Motor neuron (in vitro differentiated cells): ENCODE results near the gene NRP1. TPM values are rescaled to one million over a fixed set of nuclear protein-coding genes. Genes with fewer than 3 reads are reported as not detected.

Source experiments
- ATAC-seq, 8 experiments: fragments of 200-7000 bp; cut with Tn5 transposase; replicated peaks in 6 of 8; 2 replicates each; pipeline ENCODE4 v1.8.0; 2021; ENCODE audit warnings: mild to moderate bottlenecking in 8 of 8, moderate library complexity in 8 of 8
- H3K27ac ChIP-seq, 2 donors: fragments of 250-450 bp; sonication (Bioruptor Pico); 2 replicates each; pipeline ENCODE4 v1.9.0; 2021; ENCODE audit warnings: antibody characterized with exemption in 2 of 2, mild to moderate bottlenecking in 2 of 2, moderate library complexity in 1 of 2
- H3K4me1 ChIP-seq, 2 donors: fragments of 250-450 bp; sonication (Bioruptor Pico); replicated peaks in 1 of 2; 2 replicates each; pipeline ENCODE4 v1.6.1; 2021; ENCODE audit warnings: antibody characterized with exemption in 2 of 2, mild to moderate bottlenecking in 2 of 2, moderate library complexity in 1 of 2
- H3K4me3 ChIP-seq, 5 donors: fragments of 250-450 bp; sonication (Bioruptor Pico); 2 replicates each; pipeline ENCODE4 v1.9.0; 2021; ENCODE audit warnings: antibody characterized with exemption in 5 of 5, mild to moderate bottlenecking in 5 of 5, moderate library complexity in 4 of 5
- WGBS, 10 experiments: fragments of 450-650 bp; shearing (Covaris generic); methylation state at CpG; one replicate each; pipeline ENCODE4 v1.0.0; 2022; 5-methylcytosine and 5-hydroxymethylcytosine counted together
- in situ Hi-C, 9 experiments: fragments of 400-800 bp; cut with MboI; loops; one replicate each; pipeline ENCODE4 v1.15.0; 2021; ENCODE audit warnings: low sequenced_read_pairs in 9 of 9, low pct_unique_long_range_greater_than_20kb in 2 of 9; ENCODE audit not compliant: unreplicated experiment in 9 of 9
- total RNA-seq, 8 experiments: library from RNA; unstranded; fragments of 300-600 nt; gene quantifications; 2 replicates each; pipeline versions ENCODE4 v1.2.3 to v1.2.4, GENCODE V29; 2022

Gene NRP1
- total RNA-seq, 8 experiments from 2014 or later = 35.7 to 84.8 (median 61.7) TPM

GRCh38 chr10:33162248-33162575 is 172.3 kb downstream of the NRP1 start:
- no peak for ATAC-seq
- Histone ChIP-seq H3K27ac (no peak overlapping the region), H3K4me3 (no peak overlapping the region), H3K4me1 (peaks cover 0 to 15% of the 10 kb centered on the region in 2 donors)
- WGBS, 10 experiments = 58 to 100% (median 87%) methylated on average over 1 to 3 of the region's 3 CpGs; no CpG with 5 or more reads in 1 of the 10 experiments
- in situ Hi-C loops = no loop called here

GRCh38 chr10:33161550-33162247 is 172.8 kb downstream of the NRP1 start:
- no peak overlapping the region for H3K4me3 ChIP-seq
- in situ Hi-C loops = no loop called here
- 54 to 100% (median 89%) methylated on average over 1 to 6 of the region's 6 CpGs; no CpG with 5 or more reads in 2 of the 10 experiments for WGBS, 10 experiments
- peaks cover 0 to 15% of the 10 kb centered on the region in 2 donors for H3K4me1 ChIP-seq
- no peak overlapping the region for H3K27ac ChIP-seq
- no peak for ATAC-seq

- WGBS, 10 experiments = 94 to 100% (median 95%) methylated on average over 1 to 6 of the region's 8 CpGs; no CpG with 5 or more reads in 6 of the 10 experiments
- Histone ChIP-seq H3K4me1 (peaks cover 0 to 5% of the 10 kb centered on the region in 2 donors), H3K27ac (no peak overlapping the region), H3K4me3 (no peak overlapping the region)
- no peak for ATAC-seq
- in situ Hi-C loops = no loop called here
These were observed 174.3 kb downstream of the NRP1 start for GRCh38 chr10:33160151-33160550.

- in situ Hi-C loops = loop anchor here in 1 of 9 experiments (10.0 kb wide), 1 partner anchor 132 kb away; no protein-coding TSS in a partner anchor
- Histone ChIP-seq H3K27ac (no peak overlapping the region), H3K4me1 (no peaks in the 10 kb centered on the region), H3K4me3 (no peak overlapping the region)
- 40 to 100% (median 88%) methylated on average over 1 to 4 of the region's 4 CpGs; no CpG with 5 or more reads in 1 of the 10 experiments for WGBS, 10 experiments
- ATAC-seq = peak in 1 of 8 experiments; percentile 44
These were observed 177.4 kb downstream of the NRP1 start for GRCh38 chr10:33157103-33157502.

- H3K4me3 ChIP-seq = no peak overlapping the region
- H3K4me1 ChIP-seq = no peaks in the 10 kb centered on the region
- in situ Hi-C loops = loop anchor here in 1 of 9 experiments (10.0 kb wide), 1 partner anchor 131 kb away; no protein-coding TSS in a partner anchor
- WGBS, 10 experiments = 0 to 100% (median 69%) methylated on average over 2 to 10 of the region's 10 CpGs
- no peak overlapping the region for H3K27ac ChIP-seq
- peak in 6 of 8 experiments; percentile 15 to 96 (median 80) for ATAC-seq
These were observed 178.5 kb downstream of the NRP1 start for GRCh38 chr10:33155720-33156638.

GRCh38 chr10:33154590-33154989 is 179.9 kb downstream of the NRP1 start:
- no peak for ATAC-seq
- WGBS, 10 experiments = 33 to 100% (median 73%) methylated on average over 1 to 5 of the region's 5 CpGs; no CpG with 5 or more reads in 2 of the 10 experiments
- Histone ChIP-seq H3K4me3 (no peak overlapping the region), H3K4me1 (no peaks in the 10 kb centered on the region), H3K27ac (no peak overlapping the region)
- in situ Hi-C loops = loop anchor here in 1 of 9 experiments (10.0 kb wide), 1 partner anchor 130 kb away; no protein-coding TSS in a partner anchor

GRCh38 chr10:33153968-33154327 is 180.5 kb downstream of the NRP1 start:
- 73 to 92% (median 86%) methylated on average over 1 to 3 of the region's 3 CpGs; no CpG with 5 or more reads in 3 of the 10 experiments for WGBS, 10 experiments
- ATAC-seq = no peak
- Histone ChIP-seq H3K4me3 (no peak overlapping the region), H3K27ac (no peak overlapping the region), H3K4me1 (no peaks in the 10 kb centered on the region)
- in situ Hi-C loops = loop anchor here in 1 of 9 experiments (10.0 kb wide), 1 partner anchor 129 kb away; no protein-coding TSS in a partner anchor

- Histone ChIP-seq H3K4me3 (no peak overlapping the region), H3K27ac (no peak overlapping the region), H3K4me1 (no peaks in the 10 kb centered on the region)
- in situ Hi-C loops = loop anchor here in 1 of 9 experiments (10.0 kb wide), 1 partner anchor 129 kb away; no protein-coding TSS in a partner anchor
- WGBS, 10 experiments = 65 to 100% (median 88%) methylated on average over 1 to 8 of the region's 8 CpGs; no CpG with 5 or more reads in 2 of the 10 experiments
- ATAC-seq = no peak
These were observed 181.1 kb downstream of the NRP1 start for GRCh38 chr10:33153251-33153967.

- no peak for ATAC-seq
- Histone ChIP-seq H3K4me1 (no peaks in the 10 kb centered on the region), H3K4me3 (no peak overlapping the region), H3K27ac (no peak overlapping the region)
- in situ Hi-C loops = loop anchor here in 1 of 9 experiments (10.0 kb wide), 1 partner anchor 128 kb away; no protein-coding TSS in a partner anchor
- WGBS, 10 experiments = 62 to 100% (median 92%) methylated on average over 2 to 4 of the region's 4 CpGs; no CpG with 5 or more reads in 2 of the 10 experiments
These were observed 181.7 kb downstream of the NRP1 start for GRCh38 chr10:33152750-33153149.

GRCh38 chr10:33152146-33152545 is 182.3 kb downstream of the NRP1 start:
- Histone ChIP-seq H3K4me3 (no peak overlapping the region), H3K4me1 (no peaks in the 10 kb centered on the region), H3K27ac (no peak overlapping the region)
- WGBS, 10 experiments = 72 to 95% (median 88%) methylated on average over 2 to 7 of the region's 7 CpGs
- in situ Hi-C loops = loop anchor here in 1 of 9 experiments (10.0 kb wide), 1 partner anchor 127 kb away; no protein-coding TSS in a partner anchor
- no peak for ATAC-seq

- ATAC-seq = no peak
- Histone ChIP-seq H3K27ac (no peak overlapping the region), H3K4me1 (no peaks in the 10 kb centered on the region), H3K4me3 (no peak overlapping the region)
- 88 to 100% (median 100%) methylated on average over 1 to 3 of the region's 3 CpGs; no CpG with 5 or more reads in 3 of the 10 experiments for WGBS, 10 experiments
- in situ Hi-C loops = loop anchor here in 1 of 9 experiments (10.0 kb wide), 1 partner anchor 127 kb away; no protein-coding TSS in a partner anchor
These were observed 183.1 kb downstream of the NRP1 start for GRCh38 chr10:33151344-33151864.

- no peak for ATAC-seq
- no peak overlapping the region for H3K27ac ChIP-seq
- no peaks in the 10 kb centered on the region for H3K4me1 ChIP-seq
- no peak overlapping the region for H3K4me3 ChIP-seq
- WGBS, 10 experiments = 89 to 100% (median 100%) methylated on average over 1 of the region's 1 CpG; no CpG with 5 or more reads in 4 of the 10 experiments
- in situ Hi-C loops = loop anchor here in 1 of 9 experiments (10.0 kb wide), 1 partner anchor 126 kb away; no protein-coding TSS in a partner anchor
These were observed 183.6 kb downstream of the NRP1 start for GRCh38 chr10:33150889-33151288.
